Esophagus muscularis mucosa (tissue), 3 donors: Measurements from ENCODE around the gene MCF2.

Experiments used
- CTCF ChIP-seq, 3 experiments: fragments of 200-600 bp in 2 of 3; fragments of 450-650 bp in 1 of 3; sonication (generic) in 2 of 3; IDR thresholded peaks; one replicate each; pipeline ENCODE4 v1.5.1; 2017 to 2019; ENCODE audit warnings: antibody characterized with exemption in 3 of 3, mild to moderate bottlenecking in 2 of 3, moderate library complexity in 1 of 3
- EP300 ChIP-seq: sonication (generic); formaldehyde crosslinking; IDR thresholded peaks from one replicate; pipeline ENCODE4 v1.6.1; 2017; ENCODE audit warnings: antibody characterized with exemption

- no peak for TF ChIP-seq CTCF (IDR thresholded peaks at IDR 0.05)
- no peak for TF ChIP-seq EP300
Measured at GRCh38 chrX:139692908-139693307, 15.1 kb downstream of the MCF2 start.
